ENCODE results near the gene KNL1.

- TF ChIP-seq CTCF (IDR thresholded peaks at IDR 0.05): no peak
- no peak for TF ChIP-seq POLR2A (IDR thresholded peaks at IDR 0.05)
- no peak for TF ChIP-seq POLR2AphosphoS5 (IDR thresholded peaks at IDR 0.05)
Observed at GRCh38 chr15:40695469-40695890, 101.4 kb downstream of the KNL1 start.

Data from breast epithelium (tissue), 3 donors.